Measurements from ENCODE around the gene SLC7A1. TPM values are rescaled to one million over a fixed set of nuclear protein-coding genes. Genes with fewer than 3 reads are reported as not detected.

The SLC7A1 gene
- total RNA-seq, 1 donor from 2014 or later, result 42.4 TPM

DNA sequence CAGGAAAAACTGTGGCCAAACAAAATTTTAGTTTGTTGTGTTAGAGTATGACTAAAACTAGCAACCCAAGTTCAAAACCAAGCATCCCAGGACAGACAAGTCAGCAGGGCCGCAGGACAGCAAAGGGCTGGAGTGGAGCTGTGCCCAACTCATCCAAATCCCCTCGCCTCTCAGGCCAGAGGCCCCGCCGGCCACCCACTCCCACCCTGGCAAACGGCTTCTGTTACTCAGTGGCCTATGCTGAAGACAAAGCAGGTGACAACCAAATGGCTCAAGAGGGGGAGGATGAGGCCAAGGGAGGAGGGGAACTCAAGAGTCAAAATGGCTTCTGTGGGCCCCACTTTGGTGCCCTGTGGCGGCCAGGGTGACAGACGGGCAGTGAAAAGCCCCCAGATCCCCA lies 69.7 kb downstream of the SLC7A1 start:
- DNase-seq (ENCODE audit: low read depth) (no peak), FAIRE-seq (peak; percentile 7)
- Histone ChIP-seq H3K27me3 (ENCODE audit: control insufficient read depth, insufficient read depth, low read length) (no peaks in the 10 kb centered on the region), H3K4me3 (ENCODE audit: low read depth, low read length) (no peak overlapping the region), H3K36me3 (ENCODE audit: control insufficient read depth, insufficient read depth, low read length) (peaks cover 45% of the 10 kb centered on the region)
- TF ChIP-seq, protein P1, sequence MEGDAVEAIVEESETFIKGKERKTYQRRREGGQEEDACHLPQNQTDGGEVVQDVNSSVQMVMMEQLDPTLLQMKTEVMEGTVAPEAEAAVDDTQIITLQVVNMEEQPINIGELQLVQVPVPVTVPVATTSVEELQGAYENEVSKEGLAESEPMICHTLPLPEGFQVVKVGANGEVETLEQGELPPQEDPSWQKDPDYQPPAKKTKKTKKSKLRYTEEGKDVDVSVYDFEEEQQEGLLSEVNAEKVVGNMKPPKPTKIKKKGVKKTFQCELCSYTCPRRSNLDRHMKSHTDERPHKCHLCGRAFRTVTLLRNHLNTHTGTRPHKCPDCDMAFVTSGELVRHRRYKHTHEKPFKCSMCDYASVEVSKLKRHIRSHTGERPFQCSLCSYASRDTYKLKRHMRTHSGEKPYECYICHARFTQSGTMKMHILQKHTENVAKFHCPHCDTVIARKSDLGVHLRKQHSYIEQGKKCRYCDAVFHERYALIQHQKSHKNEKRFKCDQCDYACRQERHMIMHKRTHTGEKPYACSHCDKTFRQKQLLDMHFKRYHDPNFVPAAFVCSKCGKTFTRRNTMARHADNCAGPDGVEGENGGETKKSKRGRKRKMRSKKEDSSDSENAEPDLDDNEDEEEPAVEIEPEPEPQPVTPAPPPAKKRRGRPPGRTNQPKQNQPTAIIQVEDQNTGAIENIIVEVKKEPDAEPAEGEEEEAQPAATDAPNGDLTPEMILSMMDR (IDR thresholded peaks at IDR 0.05; ENCODE audit: insufficient read depth, low read length, severe bottlenecking), result no peak

DNA sequence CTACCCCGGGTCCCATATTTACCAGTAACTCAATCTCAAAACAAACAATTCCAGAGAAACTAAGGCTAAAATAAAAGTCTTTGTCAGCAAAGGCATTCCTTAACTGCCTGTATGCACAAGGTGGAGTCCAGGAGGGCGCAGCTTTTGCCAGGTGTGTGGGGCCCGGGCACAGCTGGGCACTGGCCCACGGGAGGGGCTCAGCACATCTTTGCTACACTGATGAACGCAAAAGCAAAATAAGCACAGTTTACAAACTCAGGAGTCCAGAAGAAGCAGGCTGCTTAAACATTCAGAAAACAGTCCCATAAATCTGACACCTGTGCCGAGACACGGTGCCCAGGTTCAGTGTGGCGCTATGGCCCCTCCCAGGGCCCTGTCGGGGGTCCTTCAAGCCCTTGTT lies 70.8 kb downstream of the SLC7A1 start:
- H3K27me3 ChIP-seq (ENCODE audit: control insufficient read depth, insufficient read depth, low read length), result no peaks in the 10 kb centered on the region
- TF ChIP-seq, protein P1 (IDR thresholded peaks at IDR 0.05; ENCODE audit: insufficient read depth, low read length, severe bottlenecking), result no peak
- no peak for DNase-seq (ENCODE audit: low read depth)
- H3K36me3 ChIP-seq (ENCODE audit: control insufficient read depth, insufficient read depth, low read length), result peaks cover 43% of the 10 kb centered on the region
- H3K4me3 ChIP-seq (ENCODE audit: low read depth, low read length), result no peak overlapping the region
- FAIRE-seq, result no peak

DNA sequence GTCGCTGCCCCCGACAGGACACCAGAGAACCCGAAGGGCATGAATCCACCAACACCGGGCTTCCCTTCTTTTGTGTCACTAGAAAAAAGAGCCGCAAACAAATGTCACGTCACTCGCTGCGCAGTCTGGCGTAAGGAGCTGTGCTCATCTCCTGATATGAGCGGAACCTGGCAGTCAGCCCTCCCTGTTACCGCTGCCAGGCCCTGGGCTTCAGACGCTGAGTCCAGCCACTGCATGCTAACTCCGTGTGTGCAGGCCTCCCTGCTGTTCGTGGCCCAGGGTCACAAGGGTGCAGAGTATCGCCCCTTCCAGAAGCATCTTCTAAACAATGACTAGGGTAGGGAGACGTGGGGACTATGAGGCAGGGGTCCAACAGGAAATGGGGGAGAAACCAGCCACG lies 71.3 kb downstream of the SLC7A1 start:
- TF ChIP-seq, protein P1 (IDR thresholded peaks at IDR 0.05; ENCODE audit: insufficient read depth, low read length, severe bottlenecking), result no peak
- no peaks in the 10 kb centered on the region for H3K27me3 ChIP-seq (ENCODE audit: control insufficient read depth, insufficient read depth, low read length)
- DNase-seq (ENCODE audit: low read depth) (no peak), FAIRE-seq (no peak)
- peaks cover 42% of the 10 kb centered on the region for H3K36me3 ChIP-seq (ENCODE audit: control insufficient read depth, insufficient read depth, low read length)
- H3K4me3 ChIP-seq (ENCODE audit: low read depth, low read length), result no peak overlapping the region

DNA sequence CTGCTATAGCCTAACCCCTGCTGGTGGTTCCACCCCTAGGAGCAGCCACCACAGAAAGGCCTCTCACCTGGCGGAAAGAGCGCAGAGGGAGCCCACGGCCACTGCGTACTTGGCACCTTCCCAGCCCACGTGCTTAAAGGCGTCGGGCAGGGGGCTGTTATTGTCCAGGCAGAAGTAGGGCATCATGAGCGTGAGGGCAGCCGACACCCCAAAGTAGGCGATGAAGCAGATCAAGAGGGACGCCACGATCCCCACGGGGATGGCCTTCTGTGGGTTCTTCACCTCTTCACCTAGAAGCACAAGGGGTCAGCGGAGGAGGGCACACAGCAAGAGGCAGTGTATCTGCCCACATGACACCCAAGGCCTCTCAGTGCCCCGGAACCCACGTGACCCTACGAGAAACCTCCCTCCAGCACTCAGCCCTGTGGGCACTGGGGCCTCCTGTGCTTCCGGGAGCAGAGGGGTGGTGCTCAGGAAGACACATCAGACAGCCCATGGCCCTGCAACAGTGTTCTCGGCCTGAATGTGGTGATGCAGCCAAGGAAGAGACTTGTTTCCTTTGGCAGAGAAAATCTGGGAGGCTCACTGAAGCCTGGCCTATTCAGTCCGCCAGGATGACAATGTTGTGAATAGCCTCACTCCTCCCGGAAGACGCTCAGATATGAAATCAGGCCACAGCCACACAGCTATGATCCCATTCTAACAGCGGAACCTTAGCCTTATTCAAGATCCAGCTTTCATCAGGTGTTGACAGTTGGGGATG lies 72.1 kb downstream of the SLC7A1 start:
- H3K4me3 ChIP-seq (ENCODE audit: low read depth, low read length), result no peak overlapping the region
- no peaks in the 10 kb centered on the region for H3K27me3 ChIP-seq (ENCODE audit: control insufficient read depth, insufficient read depth, low read length)
- FAIRE-seq (peak; percentile 62), DNase-seq (ENCODE audit: low read depth) (no peak)
- peaks cover 46% of the 10 kb centered on the region for H3K36me3 ChIP-seq (ENCODE audit: control insufficient read depth, insufficient read depth, low read length)
- TF ChIP-seq, protein P1 (IDR thresholded peaks at IDR 0.05; ENCODE audit: insufficient read depth, low read length, severe bottlenecking), result no peak

DNA sequence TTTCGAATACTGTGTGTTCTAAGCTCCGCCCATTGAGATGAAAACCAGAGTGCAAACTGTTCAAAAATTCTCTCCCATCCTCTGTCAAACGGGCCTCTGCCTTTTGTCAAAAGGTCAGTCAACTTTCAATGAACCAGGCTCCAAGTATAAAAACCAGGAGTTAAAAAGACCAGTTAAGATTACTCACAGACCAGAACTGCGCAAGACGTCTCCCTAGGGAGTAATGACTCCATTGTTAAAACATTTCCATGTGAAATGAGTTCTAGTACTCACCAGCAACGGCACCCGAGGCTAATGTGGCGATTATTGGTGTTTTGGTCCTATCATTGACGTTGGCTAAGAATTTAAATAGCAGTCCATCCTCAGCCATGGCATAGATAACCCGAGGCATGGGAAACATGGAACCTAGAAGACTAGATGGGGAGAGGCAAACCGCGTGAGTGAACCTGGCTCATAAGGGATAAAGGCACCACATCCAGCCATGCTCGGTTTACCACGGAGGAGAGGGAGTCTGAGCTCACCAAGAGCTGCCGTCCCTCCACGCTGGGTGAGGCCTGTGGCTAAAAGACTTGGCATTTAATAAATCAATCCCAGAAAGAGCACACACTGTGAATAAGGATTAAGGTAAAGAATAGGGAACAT lies 73.3 kb downstream of the SLC7A1 start:
- DNase-seq (ENCODE audit: low read depth) (no peak), FAIRE-seq (no peak)
- TF ChIP-seq, protein P1 (IDR thresholded peaks at IDR 0.05; ENCODE audit: insufficient read depth, low read length, severe bottlenecking), result no peak
- Histone ChIP-seq H3K27me3 (ENCODE audit: control insufficient read depth, insufficient read depth, low read length) (no peaks in the 10 kb centered on the region), H3K4me3 (ENCODE audit: low read depth, low read length) (no peak overlapping the region), H3K36me3 (ENCODE audit: control insufficient read depth, insufficient read depth, low read length) (peaks cover 48% of the 10 kb centered on the region)
